ENCODE data around the gene ZSWIM4.

DNA sequence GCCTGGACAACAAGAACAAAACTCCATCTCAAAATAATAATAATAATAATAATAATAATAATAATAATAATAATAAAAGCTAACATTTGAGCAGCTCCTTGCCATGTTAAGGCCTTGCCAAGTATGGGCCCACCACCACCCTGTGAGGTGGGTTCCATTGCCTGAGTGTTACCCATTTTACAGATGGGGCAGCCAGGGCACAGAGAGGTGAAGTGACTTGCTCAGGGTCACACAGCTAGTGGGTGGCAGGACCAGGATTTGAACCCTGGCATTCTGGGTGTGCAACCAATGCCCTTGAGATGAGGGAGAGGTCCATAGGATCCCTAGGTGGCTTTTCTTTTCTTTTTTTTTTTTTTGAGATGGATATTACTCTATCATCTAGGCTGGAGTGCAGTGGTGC is 29.5 kb downstream of the ZSWIM4 start:
- TF ChIP-seq POLR2A (IDR thresholded peaks at IDR 0.05) = no peak
- TF ChIP-seq, protein P1, sequence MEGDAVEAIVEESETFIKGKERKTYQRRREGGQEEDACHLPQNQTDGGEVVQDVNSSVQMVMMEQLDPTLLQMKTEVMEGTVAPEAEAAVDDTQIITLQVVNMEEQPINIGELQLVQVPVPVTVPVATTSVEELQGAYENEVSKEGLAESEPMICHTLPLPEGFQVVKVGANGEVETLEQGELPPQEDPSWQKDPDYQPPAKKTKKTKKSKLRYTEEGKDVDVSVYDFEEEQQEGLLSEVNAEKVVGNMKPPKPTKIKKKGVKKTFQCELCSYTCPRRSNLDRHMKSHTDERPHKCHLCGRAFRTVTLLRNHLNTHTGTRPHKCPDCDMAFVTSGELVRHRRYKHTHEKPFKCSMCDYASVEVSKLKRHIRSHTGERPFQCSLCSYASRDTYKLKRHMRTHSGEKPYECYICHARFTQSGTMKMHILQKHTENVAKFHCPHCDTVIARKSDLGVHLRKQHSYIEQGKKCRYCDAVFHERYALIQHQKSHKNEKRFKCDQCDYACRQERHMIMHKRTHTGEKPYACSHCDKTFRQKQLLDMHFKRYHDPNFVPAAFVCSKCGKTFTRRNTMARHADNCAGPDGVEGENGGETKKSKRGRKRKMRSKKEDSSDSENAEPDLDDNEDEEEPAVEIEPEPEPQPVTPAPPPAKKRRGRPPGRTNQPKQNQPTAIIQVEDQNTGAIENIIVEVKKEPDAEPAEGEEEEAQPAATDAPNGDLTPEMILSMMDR (IDR thresholded peaks at IDR 0.05) = no peak

Measured in ovary (tissue), 3 donors.